Right lobe of liver (tissue), 6 donors: ENCODE measurements around the gene KIF13A. TPM values are rescaled to one million over a fixed set of nuclear protein-coding genes. Genes with fewer than 3 reads are reported as not detected.

Experiments used
- ATAC-seq, 4 donors: fragments of 200-7000 bp; cut with Tn5 transposase; one replicate each; pipeline ENCODE4 v1.9.1; 2020; ENCODE audit warnings: mild to moderate bottlenecking in 4 of 4, moderate library complexity in 4 of 4
- DNase-seq, 3 donors: peaks; one replicate each; pipeline ENCODE4 v3.0.0-alpha.2; 2020
- H3K27ac ChIP-seq, 3 donors: fragments of 200-600 bp; one replicate each; pipeline ENCODE4 v1.8.0; 2022
- H3K27me3 ChIP-seq, 2 donors: fragments of 200-600 bp; one replicate each; pipeline ENCODE4 v1.8.0; 2022
- H3K36me3 ChIP-seq, 4 donors: fragments of 200-600 bp; sonication (generic) in 1 of 4; one replicate each; pipeline versions ENCODE4 v1.5.1 to v1.8.0; 2017 to 2022; ENCODE audit warnings: control low read depth in 1 of 4
- H3K4me1 ChIP-seq, 4 donors: fragments of 200-600 bp; sonication (generic) in 1 of 4; one replicate each; pipeline versions ENCODE4 v1.5.1 to v1.8.0; 2017 to 2022; ENCODE audit warnings: control low read depth in 1 of 4
- H3K4me3 ChIP-seq, 3 donors: fragments of 200-600 bp; one replicate each; pipeline ENCODE4 v1.8.0; 2022
- H3K9me3 ChIP-seq, 4 donors: fragments of 200-600 bp; sonication (generic) in 1 of 4; one replicate each; pipeline versions ENCODE4 v1.5.1 to v1.8.0; 2017 to 2022; ENCODE audit warnings: control low read depth in 1 of 4
- CTCF ChIP-seq, 4 donors: fragments of 200-600 bp in 3 of 4; fragments of 450-650 bp in 1 of 4; IDR thresholded peaks; one replicate each; pipeline versions ENCODE4 v1.5.1 to v1.8.0; 2016 to 2022; ENCODE audit warnings: antibody characterized with exemption in 4 of 4, mild to moderate bottlenecking in 2 of 4
- POLR2A ChIP-seq: fragments of 450-650 bp; IDR thresholded peaks from one replicate; pipeline ENCODE4 v1.6.1; 2017; ENCODE audit warnings: antibody characterized with exemption, mild to moderate bottlenecking
- WGBS: methylation state at CpG from one replicate; pipeline ENCODE4 v1.1.6; 2018; ENCODE audit warnings: low coverage, low lambda C conversion rate; ENCODE audit not compliant: insufficient coverage; ENCODE audit errors: missing lambda C conversion rate; 5-methylcytosine and 5-hydroxymethylcytosine counted together
- intact Hi-C, 2 donors: fragments of 100-400 bp; cut with DNase I; formaldehyde crosslinking; loops; one replicate each; pipeline versions ENCODE4 v1.11.2 to v1.14.1; 2022
- total RNA-seq, 6 experiments: library from RNA; depleted of rRNA in 2 of 6; stranded (reverse); fragments of >200 nt in 2 of 6; fragmentation: NEBNext Ultra II Directional in 3 of 6; extraction: Animal tissue kit (Norgen Biotek cat#: 25700) in 3 of 6; gene quantifications; one replicate each; pipeline versions ENCODE4 v1.1.0 to v1.2.4, GENCODE V29; 2016 to 2023
- donor health status: DM: no; HTN: yes; CAD: no.
- donor health status: DM: no; HTN: no; CAD: no.
- donor health status: DM: no; HTN: no; CAD: no.
- donor health status: DM: no; HTN: yes; CAD: no.
- donor health status: DM: no; HTN: yes; CAD: no.

Gene KIF13A
- total RNA-seq, 6 experiments from 2014 or later: 17.7 to 19.4 (median 18.4) TPM

- DNase-seq (no peak), ATAC-seq (no peak)
- Histone ChIP-seq H3K27ac (no peak overlapping the region), H3K27me3 (no peaks in the 10 kb centered on the region), H3K4me1 (no peaks in the 10 kb centered on the region), H3K9me3 (no peaks in the 10 kb centered on the region), H3K36me3 (no peaks in the 10 kb centered on the region), H3K4me3 (no peak overlapping the region)
- 95% methylated on average over 4 of the region's 4 CpGs for WGBS
- intact Hi-C loops: no loop called here
- TF ChIP-seq CTCF (IDR thresholded peaks at IDR 0.05) (no peak), POLR2A (no peak)
Measured at GRCh38 chr6:17995414-17995813, 8.0 kb upstream of the KIF13A start.

- 82% methylated on average over 2 of the region's 2 CpGs for WGBS
- H3K4me3 ChIP-seq: no peak overlapping the region
Measured at GRCh38 chr6:17994019-17994418, 6.6 kb upstream of the KIF13A start.

GRCh38 chr6:17988422-17988944 lies 1.0 kb upstream of the KIF13A start:
- DNase-seq (no peak), ATAC-seq (peak; percentile 8 to 26 (median 15))
- Histone ChIP-seq H3K36me3 (no peaks in the 10 kb centered on the region), H3K27me3 (no peaks in the 10 kb centered on the region), H3K27ac (peak overlapping the region; percentile 93 to 98 (median 95)), H3K4me1 (peaks cover 0 to 32% (median 8%) of the 10 kb centered on the region in 4 donors), H3K9me3 (no peaks in the 10 kb centered on the region), H3K4me3 (peak overlapping the region; percentile 68 to 73 (median 70))
- intact Hi-C loops: no loop called here
- no peak for TF ChIP-seq CTCF (IDR thresholded peaks at IDR 0.05)
- TF ChIP-seq POLR2A: no peak
- WGBS: 18% methylated on average over 13 of the region's 20 CpGs

More at GRCh38 chr6:17994019-17994418, 6.6 kb upstream of the KIF13A start:
- no peak for TF ChIP-seq POLR2A
- no peak for TF ChIP-seq CTCF (IDR thresholded peaks at IDR 0.05)
- no peaks in the 10 kb centered on the region for H3K27me3 ChIP-seq
- DNase-seq (no peak), ATAC-seq (no peak)
- no peaks in the 10 kb centered on the region for H3K9me3 ChIP-seq
- H3K4me1 ChIP-seq: no peaks in the 10 kb centered on the region
- H3K27ac ChIP-seq: no peak overlapping the region
- intact Hi-C loops: no loop called here
- H3K36me3 ChIP-seq: no peaks in the 10 kb centered on the region

GRCh38 chr6:17987697-17988421 lies 424 bp upstream of the KIF13A start:
- H3K9me3 ChIP-seq: no peaks in the 10 kb centered on the region
- intact Hi-C loops: no loop called here
- H3K4me1 ChIP-seq: peaks cover 0 to 32% (median 8%) of the 10 kb centered on the region in 4 donors
- H3K4me3 ChIP-seq: peak overlapping the region; percentile 68 to 73 (median 70)
- peak; percentile 74 to 80 (median 78) for DNase-seq
- H3K27me3 ChIP-seq: no peaks in the 10 kb centered on the region
- no peaks in the 10 kb centered on the region for H3K36me3 ChIP-seq
- peak; percentile 58 to 81 (median 74) for ATAC-seq
- WGBS: 0% methylated on average over 14 of the region's 78 CpGs
- H3K27ac ChIP-seq: peak overlapping the region; percentile 93 to 98 (median 95)
- peak; percentile 72 for TF ChIP-seq POLR2A
- peak; percentile 12 to 27 (median 20) for TF ChIP-seq CTCF (IDR thresholded peaks at IDR 0.05)
